Stimulated activated CD4-positive, alpha-beta T cell treated with anti-CD3 and anti-CD28 coated beads, TNF-alpha, amount 100 ng/mL, for 24 hours (primary cell): ENCODE data around the gene KAT2A.
A peak's percentile ranks its signal among the peaks of the same experiment; 100 is the strongest.
"Not testable (repeated sequence)": the region's sequence is repeated elsewhere in the genome, so short reads cannot be mapped to it uniquely, and the experiment has no call there.

Experiments used
- DNase-seq, 3 experiments: peaks; one replicate each; pipeline ENCODE4 v3.0.0-alpha.2; 2020; ENCODE audit warnings: low read depth in 3 of 3

The KAT2A gene

DNA sequence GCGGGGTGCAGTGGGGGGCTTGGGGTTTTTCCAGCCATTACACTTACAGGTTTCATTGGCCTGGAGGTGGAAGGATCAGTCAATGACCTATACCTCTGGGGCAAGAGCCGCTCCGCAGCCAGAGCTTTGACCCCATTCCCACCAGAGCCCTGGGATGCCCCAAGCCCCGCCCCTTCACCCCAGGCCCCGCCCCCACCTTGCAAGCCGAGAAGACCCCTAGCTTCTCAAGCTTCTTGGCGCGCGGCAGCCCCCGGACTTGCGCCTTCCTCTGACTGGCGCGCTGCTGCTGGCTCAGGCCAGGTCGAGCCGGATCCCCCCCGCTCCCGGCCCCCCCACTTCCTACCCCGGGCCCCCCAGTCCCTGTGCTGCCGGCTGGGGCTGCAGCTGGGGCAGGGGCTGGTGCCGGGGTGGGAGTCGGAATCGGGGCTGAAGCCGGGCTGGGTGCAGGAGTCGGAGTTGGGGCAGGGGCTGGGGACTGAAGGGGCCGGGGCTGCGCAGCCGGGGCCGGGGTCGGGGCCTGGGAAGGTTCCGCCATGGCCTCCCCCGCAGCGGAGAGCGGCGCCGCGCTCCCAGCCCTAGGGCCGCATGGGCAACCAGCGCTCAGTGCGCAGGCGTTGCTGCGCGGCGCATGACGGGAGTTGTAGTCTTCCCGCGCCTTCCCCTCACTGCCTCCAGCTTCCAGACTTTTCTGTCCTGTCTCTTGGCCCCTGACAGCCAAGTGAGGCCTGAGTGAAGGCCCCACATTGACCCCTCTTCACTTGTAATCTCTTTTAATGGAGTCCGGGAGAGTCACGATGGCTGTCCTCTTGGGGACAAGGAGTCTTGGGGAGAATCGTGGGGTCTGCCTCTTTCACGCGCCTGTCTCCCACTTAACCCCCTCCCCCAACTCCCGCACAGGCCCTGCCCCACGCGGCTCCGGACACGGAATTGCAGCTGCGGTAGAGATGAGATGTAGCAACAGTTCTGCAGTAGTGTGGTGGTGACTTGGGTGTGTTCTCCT is at the start of gene KAT2A:
Gene KAT2A (minus strand): TSS at position 598 of the 1,000 bp plus-strand sequence. CDS start 63 bp downstream, at position 535.
- DNase-seq = peak; percentile 58 to 76 (median 63)

DNA sequence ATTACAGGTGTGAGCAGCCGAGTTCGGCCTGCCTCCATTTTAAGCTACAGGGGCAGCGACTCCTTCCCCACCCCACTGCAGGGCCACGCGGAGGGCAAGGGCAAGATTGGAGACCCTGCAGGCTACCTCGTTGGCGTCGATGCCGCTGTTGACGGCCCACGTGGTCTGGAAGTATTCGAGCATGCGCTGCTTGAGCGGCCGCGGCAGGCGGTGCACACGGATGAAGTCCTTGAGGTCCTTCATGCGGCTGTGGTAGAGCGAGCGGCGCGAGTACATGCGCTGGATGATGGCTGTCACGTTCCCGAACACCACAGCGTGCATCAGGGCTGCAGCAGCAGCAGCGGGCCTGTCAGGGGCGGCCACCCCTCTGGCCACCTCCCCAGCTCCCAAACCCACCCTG is 48.2 kb upstream of the KAT2A start:
- DNase-seq = no peak

GRCh38 chr17:42167807-42168206 is 46.6 kb upstream of the KAT2A start:
- no peak for DNase-seq

- DNase-seq = no peak
These were observed 45.1 kb upstream of the KAT2A start for GRCh38 chr17:42166196-42166763.

GRCh38 chr17:42165751-42166150 is 44.6 kb upstream of the KAT2A start:
- DNase-seq = no peak

GRCh38 chr17:42163696-42164407 is 42.7 kb upstream of the KAT2A start:
- DNase-seq = no peak

- DNase-seq = peak in 1 of 3 experiments; percentile 58
These were observed 41.9 kb upstream of the KAT2A start for GRCh38 chr17:42163113-42163512.

DNA sequence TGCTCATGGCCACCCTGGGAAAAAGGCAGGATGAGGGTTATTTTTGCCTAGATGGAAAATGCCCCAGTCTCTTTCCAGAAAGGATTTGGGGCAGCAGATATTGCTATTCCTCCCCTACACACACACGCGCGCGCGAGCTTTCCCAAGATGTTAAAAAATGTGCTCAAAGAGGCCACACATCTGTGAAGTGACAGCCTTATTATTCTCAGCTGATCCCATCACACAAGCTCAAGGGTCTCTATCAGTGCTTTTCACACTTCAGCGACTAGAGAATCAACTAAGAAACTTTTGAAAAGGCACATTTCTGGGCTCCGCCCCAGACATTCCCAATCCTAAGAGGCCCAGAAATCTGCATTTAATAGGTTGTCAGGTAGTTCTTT is 39.4 kb upstream of the KAT2A start:
- no peak for DNase-seq

DNA sequence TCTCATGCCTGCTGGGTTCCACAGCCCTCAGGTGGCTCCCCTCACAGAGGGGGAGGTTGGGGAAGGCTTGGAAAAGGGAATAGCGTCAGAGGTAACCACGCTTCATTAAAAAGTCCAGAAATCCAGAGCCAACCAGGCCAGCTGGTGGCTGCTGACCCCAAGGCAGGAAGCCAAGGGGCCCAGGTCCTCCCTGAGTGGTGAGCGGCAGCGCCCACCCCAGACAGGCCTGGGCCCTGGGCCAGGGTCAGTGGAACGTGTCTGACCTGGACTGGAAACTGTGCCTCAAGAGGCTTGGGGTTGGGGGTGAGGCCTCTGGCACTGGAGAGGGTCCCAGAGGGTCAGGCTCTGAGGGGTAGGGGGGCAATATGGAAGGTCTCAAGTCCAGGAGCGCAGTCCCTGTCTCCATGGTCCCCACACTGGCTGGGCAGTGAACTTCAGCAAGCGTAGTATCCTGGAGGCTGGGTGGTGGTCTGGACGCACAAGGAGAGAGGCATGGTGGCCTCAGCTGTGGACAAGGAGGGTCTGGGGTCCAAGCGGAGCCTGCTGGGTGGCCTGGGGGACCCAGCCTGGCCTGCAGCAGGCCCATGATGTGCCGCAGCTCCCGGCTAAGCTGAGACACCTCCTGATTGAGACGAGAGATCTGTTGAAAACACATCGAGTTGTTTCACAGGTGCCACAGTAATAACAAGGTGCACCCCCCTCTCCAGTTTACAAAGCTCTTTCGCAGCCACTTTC is 38.8 kb upstream of the KAT2A start:
- DNase-seq = no peak

DNA sequence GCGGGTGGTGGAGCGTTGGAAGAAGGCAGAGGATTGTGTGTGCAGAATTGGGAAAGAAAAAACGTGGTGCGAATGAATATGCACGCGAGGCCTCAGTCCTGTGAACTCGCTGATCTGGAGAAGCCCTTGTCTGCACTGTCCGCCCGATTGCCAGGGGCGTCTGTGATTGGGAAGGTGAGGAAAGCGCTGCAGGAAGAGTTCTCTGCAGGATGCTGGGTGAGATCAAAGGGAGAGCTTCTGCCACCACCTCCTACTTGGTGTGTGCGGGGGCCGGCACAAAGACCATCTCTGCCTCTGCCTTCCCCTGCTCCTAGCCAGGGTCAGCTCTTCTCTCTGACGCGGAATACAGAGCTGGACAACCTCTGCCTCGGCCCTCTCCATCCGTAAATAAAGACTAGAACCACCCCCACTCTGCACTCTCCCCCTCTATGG is 34.5 kb upstream of the KAT2A start:
- no peak for DNase-seq

- no peak for DNase-seq
These were observed 33.0 kb upstream of the KAT2A start for GRCh38 chr17:42153919-42154742.

- no peak for DNase-seq
These were observed 25.9 kb upstream of the KAT2A start for GRCh38 chr17:42146911-42147607.

- not testable (repeated sequence) for DNase-seq
These were observed 22.0 kb upstream of the KAT2A start for GRCh38 chr17:42143138-42143537.

- DNase-seq = no peak
These were observed 21.3 kb upstream of the KAT2A start for GRCh38 chr17:42142371-42142896.

DNA sequence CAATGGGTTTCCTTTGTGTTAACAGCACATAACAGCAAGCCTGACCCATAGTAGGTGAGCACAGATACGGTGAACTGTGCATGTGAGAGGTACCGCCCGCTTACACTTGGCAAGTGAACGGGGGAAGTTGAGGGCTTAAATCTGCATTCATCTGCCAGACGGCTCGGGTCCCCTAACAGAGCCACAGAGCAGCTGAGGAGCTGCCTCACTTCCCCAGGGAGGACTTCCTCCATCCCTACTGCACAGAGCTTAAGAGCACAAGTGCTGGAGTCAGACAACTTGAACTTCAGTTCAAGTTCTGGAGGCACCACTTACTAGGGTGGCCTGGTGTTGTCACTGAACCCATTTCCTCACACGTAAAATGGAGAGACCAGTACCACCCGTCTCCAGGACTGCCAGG is 20.2 kb upstream of the KAT2A start:
- no peak for DNase-seq

DNA sequence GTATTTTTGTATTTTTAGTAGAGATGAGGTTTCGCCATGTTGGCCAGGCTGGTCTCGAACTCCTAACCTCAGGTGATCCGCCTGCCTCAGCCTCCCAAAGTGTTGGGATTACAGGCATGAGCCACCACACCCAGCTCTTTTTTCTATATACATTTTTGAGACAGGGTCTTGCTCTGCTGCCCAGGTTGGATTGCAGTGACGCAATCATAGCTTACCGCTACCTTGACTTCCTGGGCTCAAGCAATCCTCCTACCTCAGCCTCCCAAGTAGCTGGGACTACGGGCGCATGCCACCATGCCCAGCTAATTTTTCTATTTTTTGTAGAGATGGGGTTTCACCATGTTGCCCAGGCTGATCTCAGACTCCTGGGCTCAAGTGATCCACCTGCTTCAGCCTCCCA is 19.5 kb upstream of the KAT2A start:
- not testable (repeated sequence) for DNase-seq

DNA sequence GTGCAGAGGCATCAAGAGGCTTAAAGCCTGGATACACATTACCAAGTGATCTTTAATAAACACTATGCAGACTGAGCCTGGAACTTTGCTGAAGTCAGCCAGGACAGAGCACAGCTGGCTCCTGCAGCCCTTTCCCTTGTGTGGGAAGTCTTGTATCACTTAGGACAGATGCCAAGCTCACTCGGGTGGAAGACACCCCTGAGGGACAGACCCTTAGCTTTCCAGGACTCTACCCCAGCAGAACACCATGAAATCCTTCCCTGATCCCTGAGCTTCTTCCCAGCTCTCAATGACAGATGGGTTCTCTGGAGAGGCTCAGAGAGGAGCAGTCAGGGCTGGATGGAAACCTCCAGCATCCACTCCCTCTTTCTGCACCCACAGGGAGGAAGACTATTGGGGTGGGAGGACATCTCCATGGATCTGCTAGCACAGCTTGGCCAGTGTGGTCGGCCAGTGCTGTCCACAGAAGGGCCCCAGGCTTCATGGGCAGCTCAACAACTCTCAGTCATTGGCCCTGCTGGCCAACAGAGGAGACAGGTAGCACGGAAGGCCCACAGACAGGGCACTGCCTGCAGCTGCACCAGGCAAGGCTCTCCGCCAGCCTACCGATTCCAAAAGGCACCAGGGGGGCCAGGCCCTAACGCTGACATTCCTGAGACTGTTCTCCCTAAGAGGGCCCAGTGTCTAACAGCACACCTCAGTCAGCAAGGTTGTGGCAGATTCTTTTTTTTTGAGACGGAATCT is 17.8 kb upstream of the KAT2A start:
- no peak for DNase-seq

DNA sequence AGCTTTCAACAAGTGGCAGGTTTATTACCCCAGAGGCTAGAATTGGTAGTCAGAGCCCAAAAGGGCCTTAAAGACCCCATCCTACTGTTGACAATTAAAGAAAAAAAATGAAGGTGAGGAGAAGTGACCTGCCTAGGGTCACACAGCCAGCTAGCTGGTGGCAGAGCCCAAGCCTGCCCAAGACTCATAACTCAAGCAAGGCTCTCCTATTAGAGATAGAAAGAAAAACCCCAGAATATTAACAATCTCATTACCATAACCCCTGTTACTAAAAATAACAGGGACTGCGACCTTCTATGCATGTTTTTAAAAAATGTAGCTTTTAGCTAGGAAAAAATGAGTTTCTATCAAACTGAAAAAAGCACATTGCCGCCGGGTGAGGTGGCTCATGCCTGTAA is 15.5 kb upstream of the KAT2A start:
- no peak for DNase-seq
